ENCODE results near the gene UBC.
"Not testable (repeated sequence)": the region's sequence is repeated elsewhere in the genome, so short reads cannot be mapped to it uniquely, and the experiment has no call there.

UBC gene

GRCh38 chr12:124920353-124920935 is 6.0 kb upstream of the UBC start:
- H3K9me3 ChIP-seq (ENCODE audit: low read length), result no peaks in the 10 kb centered on the region
- H3K36me3 ChIP-seq (ENCODE audit: insufficient read depth, low read length), result no peaks in the 10 kb centered on the region
- peak overlapping the region; percentile 69 for H3K27ac ChIP-seq (ENCODE audit: low read depth, low read length)
- peak overlapping the region; percentile 4 for H3K9ac ChIP-seq (ENCODE audit: low read length)
- H3K27me3 ChIP-seq (ENCODE audit: control insufficient read depth in 1 of 2, insufficient read depth in 2 of 2, low read length in 2 of 2), result no peaks in the 10 kb centered on the region
- H3K4me1 ChIP-seq (ENCODE audit: insufficient read depth, low read length), result peaks cover 55% of the 10 kb centered on the region
- H3K4me3 ChIP-seq (ENCODE audit: low read depth in 1 of 2, low read length in 2 of 2), result no peak overlapping the region

- peak overlapping the region; percentile 10 for H3K27ac ChIP-seq (ENCODE audit: low read depth, low read length)
- no peak overlapping the region for H3K4me3 ChIP-seq (ENCODE audit: low read depth in 1 of 2, low read length in 2 of 2)
- no peaks in the 10 kb centered on the region for H3K9me3 ChIP-seq (ENCODE audit: low read length)
- peaks cover 58% of the 10 kb centered on the region for H3K4me1 ChIP-seq (ENCODE audit: insufficient read depth, low read length)
- peak overlapping the region; percentile 26 for H3K9ac ChIP-seq (ENCODE audit: low read length)
- no peaks in the 10 kb centered on the region for H3K27me3 ChIP-seq (ENCODE audit: control insufficient read depth in 1 of 2, insufficient read depth in 2 of 2, low read length in 2 of 2)
- no peaks in the 10 kb centered on the region for H3K36me3 ChIP-seq (ENCODE audit: insufficient read depth, low read length)
These were observed 5.3 kb upstream of the UBC start for GRCh38 chr12:124919521-124920352.

GRCh38 chr12:124918622-124918988 is 4.2 kb upstream of the UBC start:
- Histone ChIP-seq H3K27ac (ENCODE audit: low read depth, low read length) (peak overlapping the region; percentile 100), H3K4me1 (ENCODE audit: insufficient read depth, low read length) (peaks cover 58% of the 10 kb centered on the region), H3K9ac (ENCODE audit: low read length) (peak overlapping the region; percentile 72)
- H3K9me3 ChIP-seq (ENCODE audit: low read length); H3K27me3 ChIP-seq (ENCODE audit: control insufficient read depth in 1 of 2, insufficient read depth in 2 of 2, low read length in 2 of 2); H3K36me3 ChIP-seq (ENCODE audit: insufficient read depth, low read length); H3K4me3 ChIP-seq (ENCODE audit: low read depth in 1 of 2, low read length in 2 of 2): not testable (repeated sequence)

- H3K9me3 ChIP-seq (ENCODE audit: low read length), result no peaks in the 10 kb centered on the region
- H3K4me1 ChIP-seq (ENCODE audit: insufficient read depth, low read length), result peaks cover 58% of the 10 kb centered on the region
- no peaks in the 10 kb centered on the region for H3K36me3 ChIP-seq (ENCODE audit: insufficient read depth, low read length)
- no peaks in the 10 kb centered on the region for H3K27me3 ChIP-seq (ENCODE audit: control insufficient read depth in 1 of 2, insufficient read depth in 2 of 2, low read length in 2 of 2)
- peak overlapping the region; percentile 72 for H3K9ac ChIP-seq (ENCODE audit: low read length)
- peak overlapping the region; percentile 100 for H3K27ac ChIP-seq (ENCODE audit: low read depth, low read length)
- H3K4me3 ChIP-seq (ENCODE audit: low read depth in 1 of 2, low read length in 2 of 2), result peak overlapping the region; percentile 23 to 60
These were observed 3.6 kb upstream of the UBC start for GRCh38 chr12:124917841-124918621.

GRCh38 chr12:124917135-124917840 is 2.8 kb upstream of the UBC start:
- Histone ChIP-seq H3K27ac (ENCODE audit: low read depth, low read length) (peak overlapping the region; percentile 100), H3K4me3 (ENCODE audit: low read depth in 1 of 2, low read length in 2 of 2) (peak overlapping the region; percentile 23 to 66), H3K4me1 (ENCODE audit: insufficient read depth, low read length) (peaks cover 58% of the 10 kb centered on the region), H3K27me3 (ENCODE audit: control insufficient read depth in 1 of 2, insufficient read depth in 2 of 2, low read length in 2 of 2) (no peaks in the 10 kb centered on the region), H3K9ac (ENCODE audit: low read length) (peak overlapping the region; percentile 74), H3K9me3 (ENCODE audit: low read length) (no peaks in the 10 kb centered on the region), H3K36me3 (ENCODE audit: insufficient read depth, low read length) (no peaks in the 10 kb centered on the region)

GRCh38 chr12:124916374-124917134 is 2.1 kb upstream of the UBC start:
- Histone ChIP-seq H3K4me3 (ENCODE audit: low read depth in 1 of 2, low read length in 2 of 2) (peak overlapping the region in 1 of 2 donors; percentile 66), H3K27ac (ENCODE audit: low read depth, low read length) (peak overlapping the region; percentile 100), H3K36me3 (ENCODE audit: insufficient read depth, low read length) (peaks cover 2% of the 10 kb centered on the region), H3K27me3 (ENCODE audit: control insufficient read depth in 1 of 2, insufficient read depth in 2 of 2, low read length in 2 of 2) (no peaks in the 10 kb centered on the region), H3K9ac (ENCODE audit: low read length) (peak overlapping the region; percentile 74), H3K4me1 (ENCODE audit: insufficient read depth, low read length) (peaks cover 53% of the 10 kb centered on the region), H3K9me3 (ENCODE audit: low read length) (no peaks in the 10 kb centered on the region)

- H3K9ac ChIP-seq (ENCODE audit: low read length), result peak overlapping the region; percentile 46
- H3K4me3 ChIP-seq (ENCODE audit: low read depth in 1 of 2, low read length in 2 of 2), result peak overlapping the region; percentile 90 to 99
- H3K4me1 ChIP-seq (ENCODE audit: insufficient read depth, low read length), result peaks cover 53% of the 10 kb centered on the region
- peaks cover 12% of the 10 kb centered on the region for H3K36me3 ChIP-seq (ENCODE audit: insufficient read depth, low read length)
- no peaks in the 10 kb centered on the region for H3K27me3 ChIP-seq (ENCODE audit: control insufficient read depth in 1 of 2, insufficient read depth in 2 of 2, low read length in 2 of 2)
- H3K27ac ChIP-seq (ENCODE audit: low read depth, low read length), result peak overlapping the region; percentile 100
- no peaks in the 10 kb centered on the region for H3K9me3 ChIP-seq (ENCODE audit: low read length)
These were observed 1.1 kb upstream of the UBC start for GRCh38 chr12:124915239-124916236.

- Histone ChIP-seq H3K9ac (ENCODE audit: low read length) (peak overlapping the region; percentile 99), H3K4me1 (ENCODE audit: insufficient read depth, low read length) (peaks cover 57% of the 10 kb centered on the region), H3K36me3 (ENCODE audit: insufficient read depth, low read length) (peaks cover 13% of the 10 kb centered on the region), H3K4me3 (ENCODE audit: low read depth in 1 of 2, low read length in 2 of 2) (peak overlapping the region; percentile 90 to 99), H3K27ac (ENCODE audit: low read depth, low read length) (peak overlapping the region; percentile 100), H3K27me3 (ENCODE audit: control insufficient read depth in 1 of 2, insufficient read depth in 2 of 2, low read length in 2 of 2) (no peaks in the 10 kb centered on the region), H3K9me3 (ENCODE audit: low read length) (no peaks in the 10 kb centered on the region)
These were observed 717 bp downstream of the UBC start for GRCh38 chr12:124913474-124914391.

- Histone ChIP-seq H3K4me3 (ENCODE audit: low read depth in 1 of 2, low read length in 2 of 2) (peak overlapping the region in 1 of 2 donors; percentile 99), H3K4me1 (ENCODE audit: insufficient read depth, low read length) (peaks cover 47% of the 10 kb centered on the region), H3K36me3 (ENCODE audit: insufficient read depth, low read length) (peaks cover 13% of the 10 kb centered on the region)
- not testable (repeated sequence) for H3K9me3 ChIP-seq (ENCODE audit: low read length); H3K27ac ChIP-seq (ENCODE audit: low read depth, low read length); H3K9ac ChIP-seq (ENCODE audit: low read length); H3K27me3 ChIP-seq (ENCODE audit: control insufficient read depth in 1 of 2, insufficient read depth in 2 of 2, low read length in 2 of 2)
These were observed 1.7 kb downstream of the UBC start for GRCh38 chr12:124912529-124913287.

Data from muscle layer of colon (tissue), 2 donors.